ENCODE results near the gene RAB26.

RAB26 gene

DNA sequence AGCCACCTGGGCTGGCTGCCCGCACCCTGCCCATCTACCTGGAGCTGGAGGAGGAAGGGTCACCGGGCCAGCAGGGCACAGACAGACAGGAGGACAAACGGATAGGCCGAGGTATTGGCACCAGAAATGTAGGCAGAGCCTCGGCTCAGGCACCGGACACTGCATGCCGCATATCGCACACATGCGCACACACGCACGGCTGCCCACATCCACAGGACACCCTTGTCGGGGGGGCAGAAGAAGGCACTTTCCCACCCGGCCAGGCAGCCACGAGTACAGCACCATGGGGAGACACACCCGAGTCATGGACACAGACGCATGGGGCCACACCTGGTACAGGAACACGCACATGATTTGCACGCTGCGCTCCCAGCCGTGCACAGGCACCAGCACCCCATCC lies 33.5 kb downstream of the RAB26 start:
- DNase-seq, result no peak

GRCh38 chr16:2183671-2184070 lies 35.2 kb downstream of the RAB26 start:
- no peak for DNase-seq

DNA sequence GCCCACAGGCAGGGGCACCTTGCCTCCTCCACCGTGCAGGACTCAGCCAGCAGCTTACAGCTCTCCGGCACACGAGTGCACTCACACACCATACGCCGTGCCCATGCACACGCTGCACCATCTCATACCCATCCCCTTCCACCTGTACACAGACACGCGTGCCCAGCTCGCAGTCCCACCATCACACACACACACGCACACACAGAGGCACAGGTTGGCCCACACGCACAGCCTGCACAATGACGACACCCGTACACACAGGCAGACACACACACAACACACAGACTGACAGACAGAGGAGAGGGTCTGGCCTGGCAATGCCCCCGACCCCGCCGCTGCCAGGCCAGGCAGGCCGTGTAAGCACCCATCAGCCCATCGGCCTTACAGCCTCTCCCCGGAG lies 35.9 kb downstream of the RAB26 start:
- no peak for DNase-seq

- DNase-seq, result no peak
Observed at GRCh38 chr16:2184962-2185361, 36.5 kb downstream of the RAB26 start.

GRCh38 chr16:2186064-2186463 lies 37.6 kb downstream of the RAB26 start:
- no peak for DNase-seq

- no peak for DNase-seq
Observed at GRCh38 chr16:2186505-2186904, 38.1 kb downstream of the RAB26 start.

DNA sequence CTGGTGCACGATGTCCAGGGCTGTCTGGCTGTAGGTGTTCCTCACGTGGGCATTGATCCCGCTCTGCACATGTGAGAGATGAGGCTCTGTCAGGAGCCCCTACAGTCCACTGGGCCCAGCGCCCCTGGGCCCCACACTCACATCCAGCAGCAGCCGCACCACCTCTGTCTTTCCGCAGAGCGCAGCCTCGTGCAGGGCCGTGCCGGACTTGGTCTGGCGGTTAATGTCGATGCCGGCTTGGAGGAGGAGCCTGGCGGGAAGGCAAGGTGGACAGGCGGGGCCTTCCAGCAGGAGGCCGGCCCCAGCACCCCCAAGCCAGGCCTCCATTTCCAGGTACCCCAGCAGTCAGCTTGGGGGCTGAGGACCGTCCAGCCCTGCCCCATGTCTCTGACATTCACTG lies 38.8 kb downstream of the RAB26 start:
- no peak for DNase-seq

DNA sequence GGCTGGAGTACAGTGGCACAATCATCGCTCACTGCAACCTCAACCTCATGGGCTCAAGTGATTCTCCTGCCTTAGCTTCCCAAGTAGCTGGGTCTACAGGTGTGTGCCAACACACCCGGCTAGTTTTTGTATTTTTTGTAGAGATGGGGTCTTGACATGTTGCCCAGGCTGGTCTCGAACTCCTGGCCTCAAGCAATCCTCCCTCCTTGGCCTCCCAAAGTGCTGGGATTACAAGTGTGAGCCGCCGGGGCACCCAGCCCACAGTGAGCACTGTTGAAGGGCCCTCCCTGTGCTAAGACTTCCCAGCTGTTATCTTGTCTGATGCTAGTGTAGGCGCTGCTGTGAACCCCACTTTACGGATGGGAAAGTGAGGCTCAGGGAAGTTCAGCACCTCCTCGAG lies 40.0 kb downstream of the RAB26 start:
- DNase-seq, result no peak

GRCh38 chr16:2189252-2189893 lies 40.9 kb downstream of the RAB26 start:
- DNase-seq, result no peak

- DNase-seq, result no peak
Observed at GRCh38 chr16:2190002-2190658, 41.7 kb downstream of the RAB26 start.

DNA sequence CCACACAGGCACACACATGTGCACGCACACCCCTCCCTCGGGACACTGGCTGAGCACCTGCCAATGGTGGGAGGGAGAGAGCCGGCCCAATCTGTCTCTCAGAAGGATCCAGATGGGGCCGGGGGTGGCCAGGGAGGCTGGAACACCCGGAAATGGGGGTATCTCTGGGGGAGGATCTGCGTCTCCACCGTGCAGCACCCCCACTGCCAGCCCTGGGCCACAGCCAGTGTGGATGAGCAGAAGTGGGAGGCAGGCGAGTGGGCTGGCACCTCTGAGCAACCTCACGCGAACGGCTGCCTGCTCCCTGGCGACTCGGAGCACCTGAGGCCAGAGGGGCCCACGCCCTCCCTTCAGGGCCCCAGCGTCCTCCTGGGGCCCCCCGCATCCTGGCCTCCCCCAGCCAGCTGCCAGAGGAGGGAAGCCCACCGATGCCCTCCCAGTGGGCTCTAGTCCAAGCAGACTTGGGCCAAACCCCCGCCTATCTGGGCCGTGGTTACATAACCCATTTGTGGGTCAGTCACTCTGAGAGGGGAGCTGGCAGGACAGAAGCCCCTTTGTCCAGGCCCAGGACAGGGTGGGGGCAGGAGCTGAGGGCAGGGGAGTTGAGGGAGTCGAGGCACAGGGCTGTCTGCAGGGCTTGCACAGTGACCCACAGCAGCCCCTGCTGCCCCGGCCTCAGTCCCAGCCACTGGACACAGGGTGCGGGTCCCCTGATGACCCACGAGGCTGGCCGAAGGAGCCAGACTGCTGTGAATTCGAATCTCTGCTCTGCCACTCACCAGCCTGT lies 42.4 kb downstream of the RAB26 start:
- DNase-seq, result no peak

- no peak for DNase-seq
Observed at GRCh38 chr16:2191446-2191706, 43.0 kb downstream of the RAB26 start.

- no peak for DNase-seq
Observed at GRCh38 chr16:2194166-2194834, 45.9 kb downstream of the RAB26 start.

- peak; percentile 45 for DNase-seq
Observed at GRCh38 chr16:2194852-2195321, 46.5 kb downstream of the RAB26 start.

DNA sequence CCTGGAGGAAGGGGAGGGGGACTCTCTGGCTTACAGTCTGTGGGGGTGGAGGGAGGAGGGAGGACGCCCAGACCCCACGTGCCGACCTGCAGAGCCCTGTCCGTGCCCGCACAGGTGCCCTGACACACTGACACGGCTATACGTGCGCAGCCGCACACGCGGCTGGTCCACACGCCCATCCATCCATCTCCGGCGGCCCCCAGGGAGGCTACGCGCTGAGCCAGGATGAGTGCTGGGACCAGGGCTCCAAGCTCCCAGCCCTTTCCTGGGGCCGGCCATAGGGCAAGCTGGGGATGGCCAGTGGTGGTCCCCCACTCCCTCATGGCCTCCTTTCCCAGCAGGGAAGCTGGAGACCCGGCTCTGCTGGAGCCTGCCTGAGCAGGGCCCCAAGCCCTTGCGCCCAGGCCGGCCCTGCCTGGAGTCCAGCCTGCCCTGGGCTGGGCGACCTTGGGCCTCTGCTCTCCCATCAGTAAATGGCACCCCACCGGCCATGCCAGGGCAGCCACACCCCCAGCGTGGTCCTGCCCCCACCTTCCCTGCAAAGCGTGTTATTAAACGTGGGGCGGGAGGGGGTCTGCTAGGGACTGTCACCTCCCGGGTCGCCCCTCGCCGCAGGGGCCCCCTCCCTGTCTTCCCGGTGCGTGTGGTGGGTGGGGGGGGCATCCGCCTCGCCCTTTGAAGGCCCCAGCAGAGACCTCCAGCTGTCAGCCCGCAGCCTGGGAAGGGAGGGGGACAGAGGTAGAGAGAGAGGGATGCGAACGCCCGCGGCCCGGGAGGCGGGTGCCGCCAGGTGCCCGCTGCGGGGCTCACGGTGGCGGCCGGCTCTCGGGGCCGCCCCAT lies 47.1 kb downstream of the RAB26 start:
- DNase-seq, result no peak

DNA sequence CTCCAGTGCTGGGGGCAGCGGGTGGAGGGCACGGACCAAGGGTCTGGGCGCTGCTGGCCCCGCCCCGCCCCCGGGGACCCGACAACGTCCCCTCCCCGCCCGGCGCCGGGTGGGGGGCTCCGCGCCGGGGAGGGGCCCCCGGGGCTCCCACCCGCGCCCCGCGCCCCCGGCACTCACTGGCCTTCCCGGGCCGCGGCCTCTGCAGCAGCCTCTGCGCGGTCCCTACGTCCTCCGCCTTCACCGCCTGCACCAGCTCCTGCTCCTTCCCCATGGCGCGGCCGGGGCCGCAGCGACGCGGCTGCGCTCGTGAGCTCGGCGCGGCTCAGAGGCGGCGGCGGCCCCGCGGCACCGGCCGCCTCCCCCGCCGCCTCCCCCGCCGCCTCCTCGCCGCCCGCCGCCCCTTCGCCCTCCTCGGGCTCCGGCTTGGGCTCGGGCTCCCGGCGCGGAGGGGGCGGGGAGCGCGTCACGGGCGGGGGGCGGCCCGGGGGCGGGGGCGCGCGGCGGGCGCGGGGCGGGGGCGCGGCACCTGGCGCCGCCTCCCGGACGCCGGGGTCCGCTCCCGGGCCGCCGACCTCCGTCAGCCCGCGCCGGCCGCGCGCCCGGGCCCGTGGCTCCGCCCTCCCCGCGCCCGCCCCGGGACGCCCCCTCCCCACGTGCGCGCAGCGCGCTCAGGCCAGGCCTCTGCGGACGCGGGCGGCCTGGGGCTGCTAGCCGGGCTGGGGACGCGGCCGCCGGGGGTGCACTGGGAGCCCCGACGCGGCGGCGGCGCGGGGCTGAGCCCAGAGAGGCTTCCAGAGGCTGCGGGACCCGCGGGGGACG lies 47.9 kb downstream of the RAB26 start, which contains the start of gene CASKIN1:
TSS of gene CASKIN1 (minus strand) at position 444 of the 819 bp plus-strand sequence. CDS start at position 271, 173 bp downstream.
- no peak for DNase-seq

- no peak for DNase-seq
Observed at GRCh38 chr16:2196981-2197511, 48.6 kb downstream of the RAB26 start.

GRCh38 chr16:2197765-2198164 lies 49.3 kb downstream of the RAB26 start:
- no peak for DNase-seq

GRCh38 chr16:2198283-2198682 lies 49.9 kb downstream of the RAB26 start:
- DNase-seq, result no peak

GRCh38 chr16:2199095-2199494 lies 50.7 kb downstream of the RAB26 start:
- DNase-seq, result no peak

DNA sequence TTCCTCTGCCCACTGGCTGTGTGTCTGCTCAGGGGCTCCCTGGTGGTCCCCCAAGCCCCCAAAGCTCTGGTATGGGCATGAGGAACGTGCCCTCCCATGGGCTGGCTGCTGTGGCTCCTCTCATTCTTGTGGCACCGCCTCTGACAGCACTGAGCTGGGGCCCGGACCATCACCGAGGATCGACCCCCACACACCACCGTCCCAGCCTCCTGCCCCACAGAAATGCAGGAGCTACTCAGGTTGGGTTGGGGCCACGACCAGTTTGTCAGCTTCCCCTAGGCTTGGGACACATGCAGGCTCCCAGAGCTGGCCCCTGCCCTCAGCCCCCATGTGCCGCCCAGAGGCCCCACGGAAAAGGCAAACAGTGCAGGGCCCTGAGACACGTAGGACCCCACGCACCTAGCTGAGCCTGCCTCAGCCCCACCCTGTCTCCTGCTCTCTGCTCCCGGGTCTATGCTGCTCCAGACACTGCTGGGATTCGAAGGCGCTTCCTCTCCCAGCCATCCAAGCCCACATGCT lies 51.3 kb downstream of the RAB26 start:
- DNase-seq, result no peak
